ENCODE data around the gene MTERF4. TPM values are rescaled to one million over a fixed set of nuclear protein-coding genes. Genes with fewer than 3 reads are reported as not detected.

Gene MTERF4
- total RNA-seq, 2 experiments from 2014 or later, result 41.5 to 45.4 TPM

- no peak overlapping the region for H3K27ac Mint-ChIP-seq
- no peak overlapping the region for H3K4me3 Mint-ChIP-seq
- H3K36me3 Mint-ChIP-seq (ENCODE audit: low read depth), result no peaks in the 10 kb centered on the region
- DNase-seq, result no peak
- H3K4me1 Mint-ChIP-seq, result no peaks in the 10 kb centered on the region
- H3K27me3 Mint-ChIP-seq, result no peaks in the 10 kb centered on the region
- ChIA-PET POLR2A (no interaction called here), CTCF (interaction anchor here (1.1 kb wide), 1 partner anchor 14 kb away, joined by 4 read pairs; no protein-coding TSS in a partner anchor)
- H3K9me3 Mint-ChIP-seq, result no peaks in the 10 kb centered on the region
Observed at GRCh38 chr2:241064802-241065354, 37.2 kb downstream of the MTERF4 start.

DNA sequence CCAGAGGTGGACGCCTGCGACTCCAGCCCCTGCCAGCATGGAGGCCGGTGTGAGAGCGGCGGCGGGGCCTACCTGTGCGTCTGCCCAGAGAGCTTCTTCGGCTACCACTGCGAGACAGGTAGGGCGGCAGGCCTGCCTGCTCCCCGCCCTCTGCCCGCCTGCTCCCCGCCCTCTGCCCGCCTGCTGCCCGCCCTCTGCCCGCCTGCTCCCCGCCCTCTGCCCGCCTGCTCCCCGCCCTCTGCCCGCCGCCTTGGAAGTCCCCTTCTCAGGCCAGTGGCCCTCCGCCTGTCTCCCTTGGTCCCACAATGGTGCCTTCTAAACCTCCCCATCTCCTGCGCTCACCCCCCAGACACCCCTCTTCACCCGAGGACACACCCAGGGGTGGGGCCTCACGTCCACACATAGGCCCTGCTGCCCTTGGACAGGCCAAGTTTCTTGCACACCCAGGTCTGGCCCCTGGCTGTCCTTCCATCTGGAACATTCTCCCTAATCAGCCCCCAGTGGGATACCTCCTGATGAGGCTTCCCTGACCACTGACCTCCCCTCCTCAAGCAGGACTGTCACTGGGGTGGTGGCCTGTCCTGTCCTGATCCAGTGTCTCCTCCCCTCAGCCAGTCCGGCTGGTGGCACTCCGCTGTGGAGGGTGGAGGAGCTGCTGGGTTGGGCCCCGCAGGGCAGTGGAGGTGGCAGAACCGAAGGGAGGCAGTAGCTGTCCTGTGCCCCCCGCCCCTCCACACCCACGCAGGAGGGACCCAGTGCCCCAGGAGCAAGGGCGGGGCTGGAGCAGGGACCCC lies 37.9 kb downstream of the MTERF4 start:
- DNase-seq, result peak; percentile 36
- H3K4me1 Mint-ChIP-seq, result no peaks in the 10 kb centered on the region
- ChIA-PET CTCF (interaction anchor here (1.1 kb wide), 1 partner anchor 14 kb away, joined by 4 read pairs; no protein-coding TSS in a partner anchor), POLR2A (no interaction called here)
- H3K27ac Mint-ChIP-seq, result no peak overlapping the region
- no peaks in the 10 kb centered on the region for H3K9me3 Mint-ChIP-seq
- no peaks in the 10 kb centered on the region for H3K27me3 Mint-ChIP-seq
- H3K4me3 Mint-ChIP-seq, result no peak overlapping the region
- no peaks in the 10 kb centered on the region for H3K36me3 Mint-ChIP-seq (ENCODE audit: low read depth)

DNA sequence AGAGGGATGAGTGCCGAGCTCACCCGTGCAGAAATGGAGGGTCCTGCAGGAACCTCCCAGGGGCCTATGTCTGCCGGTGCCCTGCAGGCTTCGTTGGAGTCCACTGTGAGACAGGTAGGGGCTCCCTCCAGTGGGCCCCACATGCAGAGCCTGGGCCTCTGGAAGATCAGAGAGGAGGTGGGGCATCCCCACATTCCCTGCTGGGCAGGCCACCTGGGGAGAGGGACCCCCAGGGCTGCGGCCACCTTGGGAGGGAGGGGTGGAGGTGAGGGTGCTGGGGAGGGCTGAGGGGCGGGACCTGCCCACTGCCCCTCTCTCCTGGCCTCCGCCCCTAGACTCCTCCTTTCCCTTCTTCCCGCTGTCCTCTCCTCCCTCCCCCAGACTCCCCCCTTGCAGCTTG lies 38.5 kb downstream of the MTERF4 start:
- H3K27me3 Mint-ChIP-seq, result no peaks in the 10 kb centered on the region
- no peaks in the 10 kb centered on the region for H3K4me1 Mint-ChIP-seq
- H3K27ac Mint-ChIP-seq, result no peak overlapping the region
- no peak overlapping the region for H3K4me3 Mint-ChIP-seq
- peak; percentile 15 for DNase-seq
- ChIA-PET POLR2A (no interaction called here), CTCF (no interaction called here)
- H3K9me3 Mint-ChIP-seq, result no peaks in the 10 kb centered on the region
- no peaks in the 10 kb centered on the region for H3K36me3 Mint-ChIP-seq (ENCODE audit: low read depth)

GRCh38 chr2:241063093-241063551 lies 39.0 kb downstream of the MTERF4 start:
- DNase-seq, result peak; percentile 14
- POLR2A ChIA-PET, result no interaction called here
- no peak overlapping the region for H3K4me3 Mint-ChIP-seq

DNA sequence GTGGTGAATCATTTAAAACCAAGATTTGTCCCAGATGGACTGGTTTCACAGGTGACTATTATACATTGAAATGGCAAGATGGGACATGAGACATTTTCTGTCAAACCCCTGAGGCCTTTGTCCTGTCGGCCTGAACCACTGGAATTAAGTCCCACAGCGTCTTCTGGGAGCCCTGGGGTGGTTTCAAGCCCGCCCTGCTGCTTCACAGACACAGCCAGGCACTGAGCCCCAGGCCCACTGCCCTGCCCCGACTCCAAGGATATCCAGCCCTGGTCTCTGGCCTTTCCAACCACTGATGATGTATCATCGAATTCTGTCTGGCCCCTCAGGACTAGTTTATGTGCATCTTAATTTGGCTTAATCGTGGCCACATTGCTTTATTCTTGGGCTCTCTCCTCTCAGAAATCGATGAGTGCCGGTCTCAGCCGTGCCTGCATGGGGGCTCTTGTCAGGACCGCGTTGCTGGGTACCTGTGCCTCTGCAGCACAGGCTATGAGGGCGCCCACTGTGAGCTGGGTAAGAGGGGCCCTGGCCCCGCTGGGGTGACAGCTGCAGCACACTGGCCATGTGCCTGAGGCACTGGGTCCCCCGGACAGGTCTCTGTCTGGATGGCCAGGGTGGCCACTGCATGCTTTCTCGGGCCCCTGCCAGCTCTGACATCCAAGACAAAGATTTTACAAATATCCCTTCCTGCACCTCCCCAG lies 39.5 kb downstream of the MTERF4 start:
- DNase-seq, result peak; percentile 13
- no peak overlapping the region for H3K27ac Mint-ChIP-seq
- no peaks in the 10 kb centered on the region for H3K36me3 Mint-ChIP-seq (ENCODE audit: low read depth)
- ChIA-PET POLR2A (interaction anchor here (0.7 kb wide), 1 partner anchor 101 kb away, joined by 3 read pairs; no protein-coding TSS in a partner anchor), CTCF (no interaction called here)
- H3K27me3 Mint-ChIP-seq, result no peaks in the 10 kb centered on the region
- no peaks in the 10 kb centered on the region for H3K4me1 Mint-ChIP-seq
- H3K4me3 Mint-ChIP-seq, result no peak overlapping the region
- no peaks in the 10 kb centered on the region for H3K9me3 Mint-ChIP-seq

More at GRCh38 chr2:241063093-241063551, 39.0 kb downstream of the MTERF4 start:
- Mint-ChIP-seq H3K4me1 (no peaks in the 10 kb centered on the region), H3K27ac (no peak overlapping the region), H3K27me3 (no peaks in the 10 kb centered on the region), H3K9me3 (no peaks in the 10 kb centered on the region), H3K36me3 (ENCODE audit: low read depth) (no peaks in the 10 kb centered on the region)
- CTCF ChIA-PET, result no interaction called here

DNA sequence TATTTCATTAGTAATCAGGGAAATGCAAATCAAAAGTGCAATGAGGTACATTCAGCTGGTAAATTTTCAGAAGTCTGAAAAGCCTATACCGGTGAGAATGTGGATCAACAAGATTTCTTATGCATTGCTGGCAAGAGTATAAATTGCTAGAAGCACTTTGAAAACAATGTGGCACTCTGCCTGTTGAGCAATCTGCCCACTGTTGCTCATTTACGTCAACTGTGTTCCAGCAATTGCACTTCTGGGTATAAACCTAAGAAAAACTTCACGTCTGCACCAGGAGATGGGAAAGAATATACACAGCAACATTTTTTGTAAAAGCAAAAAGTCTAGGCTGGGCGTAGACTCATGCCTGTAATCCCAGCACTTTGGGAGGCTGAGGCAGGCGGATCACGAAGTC lies 40.8 kb downstream of the MTERF4 start:
- Mint-ChIP-seq H3K36me3 (ENCODE audit: low read depth) (no peaks in the 10 kb centered on the region), H3K27ac (no peak overlapping the region), H3K9me3 (no peaks in the 10 kb centered on the region), H3K27me3 (no peaks in the 10 kb centered on the region), H3K4me3 (no peak overlapping the region), H3K4me1 (no peaks in the 10 kb centered on the region)
- no peak for DNase-seq
- ChIA-PET CTCF (no interaction called here), POLR2A (no interaction called here)

DNA sequence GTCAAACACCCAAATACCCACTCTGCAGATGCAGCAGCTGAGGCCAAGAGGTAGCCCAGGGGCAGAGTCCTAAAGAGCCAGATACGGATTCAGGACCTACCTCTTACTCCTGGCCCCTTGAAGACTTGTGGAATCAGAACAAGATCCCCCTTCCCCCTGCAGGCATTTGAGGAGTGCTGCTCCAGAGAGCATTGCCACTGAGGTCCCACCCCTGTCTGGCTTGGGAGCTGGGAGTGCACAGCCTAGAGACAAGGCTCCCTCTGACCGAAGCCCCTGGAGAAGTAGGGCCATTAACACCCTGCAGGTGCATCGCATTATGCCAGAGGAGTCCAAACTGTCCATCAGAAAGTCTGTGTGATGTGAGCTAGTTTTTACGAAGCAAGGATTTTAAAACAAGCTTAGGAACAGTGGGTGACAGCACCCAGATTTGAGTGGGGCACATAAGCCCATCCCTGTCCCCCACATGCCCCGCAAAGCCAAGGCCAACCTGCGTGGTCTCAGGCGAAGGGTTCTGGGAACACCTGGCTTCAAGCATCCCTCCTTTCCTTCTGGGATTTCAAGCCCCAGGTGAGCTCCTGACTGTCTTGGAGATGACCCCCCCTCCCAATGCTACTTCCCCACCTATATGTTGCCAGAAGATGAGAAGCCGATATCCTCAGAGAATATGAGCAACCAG lies 48.4 kb downstream of the MTERF4 start:
- Mint-ChIP-seq H3K27me3 (no peaks in the 10 kb centered on the region), H3K27ac (no peak overlapping the region), H3K36me3 (ENCODE audit: low read depth) (peaks cover 7% of the 10 kb centered on the region), H3K4me1 (no peaks in the 10 kb centered on the region), H3K4me3 (no peak overlapping the region), H3K9me3 (no peaks in the 10 kb centered on the region)
- ChIA-PET POLR2A (no interaction called here), CTCF (no interaction called here)
- peak; percentile 11 for DNase-seq

DNA sequence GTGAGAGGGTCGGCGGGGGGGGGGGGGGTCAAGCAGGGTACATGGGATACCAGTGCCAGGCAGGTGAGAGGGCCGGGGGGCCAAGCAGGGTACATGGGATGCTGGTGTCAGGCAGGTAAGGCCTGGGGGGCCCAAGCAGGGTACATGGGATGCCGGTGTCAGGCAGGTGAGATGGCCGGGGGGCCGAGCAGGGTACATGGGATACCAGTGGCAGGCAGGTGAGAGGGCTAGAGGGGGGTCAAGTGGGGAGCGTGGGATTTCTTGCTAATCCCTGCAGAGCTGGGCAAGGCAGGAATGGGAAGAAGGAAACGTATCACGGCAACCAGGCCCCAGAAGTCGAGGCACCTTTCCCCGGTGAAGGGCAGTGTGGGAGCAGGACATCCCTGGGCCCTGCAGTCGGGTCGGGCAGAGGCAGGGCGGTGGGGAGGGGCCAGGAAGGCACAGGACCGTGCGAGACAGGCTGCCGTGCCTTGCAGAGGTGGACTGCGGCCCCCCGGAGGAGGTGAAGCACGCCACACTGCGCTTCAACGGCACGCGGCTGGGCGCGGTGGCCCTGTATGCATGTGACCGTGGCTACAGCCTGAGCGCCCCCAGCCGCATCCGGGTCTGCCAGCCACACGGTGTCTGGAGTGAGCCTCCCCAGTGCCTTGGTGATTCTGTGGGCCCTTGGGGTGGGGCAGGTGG lies 49.3 kb downstream of the MTERF4 start:
- Mint-ChIP-seq H3K36me3 (ENCODE audit: low read depth) (peaks cover 7% of the 10 kb centered on the region), H3K9me3 (no peaks in the 10 kb centered on the region), H3K4me3 (no peak overlapping the region), H3K27me3 (no peaks in the 10 kb centered on the region), H3K4me1 (no peaks in the 10 kb centered on the region), H3K27ac (no peak overlapping the region)
- peak; percentile 13 for DNase-seq
- POLR2A ChIA-PET, result no interaction called here
- CTCF ChIA-PET, result no interaction called here

GRCh38 chr2:241051578-241052487 lies 50.3 kb downstream of the MTERF4 start:
- Mint-ChIP-seq H3K4me1 (no peaks in the 10 kb centered on the region), H3K4me3 (no peak overlapping the region), H3K9me3 (no peaks in the 10 kb centered on the region), H3K36me3 (ENCODE audit: low read depth) (peaks cover 7% of the 10 kb centered on the region), H3K27me3 (no peaks in the 10 kb centered on the region), H3K27ac (no peak overlapping the region)
- POLR2A ChIA-PET, result interaction anchor here (1.3 kb wide), 1 partner anchor 12 kb away, joined by 3 read pairs; no protein-coding TSS in a partner anchor
- CTCF ChIA-PET, result no interaction called here
- DNase-seq, result no peak

DNA sequence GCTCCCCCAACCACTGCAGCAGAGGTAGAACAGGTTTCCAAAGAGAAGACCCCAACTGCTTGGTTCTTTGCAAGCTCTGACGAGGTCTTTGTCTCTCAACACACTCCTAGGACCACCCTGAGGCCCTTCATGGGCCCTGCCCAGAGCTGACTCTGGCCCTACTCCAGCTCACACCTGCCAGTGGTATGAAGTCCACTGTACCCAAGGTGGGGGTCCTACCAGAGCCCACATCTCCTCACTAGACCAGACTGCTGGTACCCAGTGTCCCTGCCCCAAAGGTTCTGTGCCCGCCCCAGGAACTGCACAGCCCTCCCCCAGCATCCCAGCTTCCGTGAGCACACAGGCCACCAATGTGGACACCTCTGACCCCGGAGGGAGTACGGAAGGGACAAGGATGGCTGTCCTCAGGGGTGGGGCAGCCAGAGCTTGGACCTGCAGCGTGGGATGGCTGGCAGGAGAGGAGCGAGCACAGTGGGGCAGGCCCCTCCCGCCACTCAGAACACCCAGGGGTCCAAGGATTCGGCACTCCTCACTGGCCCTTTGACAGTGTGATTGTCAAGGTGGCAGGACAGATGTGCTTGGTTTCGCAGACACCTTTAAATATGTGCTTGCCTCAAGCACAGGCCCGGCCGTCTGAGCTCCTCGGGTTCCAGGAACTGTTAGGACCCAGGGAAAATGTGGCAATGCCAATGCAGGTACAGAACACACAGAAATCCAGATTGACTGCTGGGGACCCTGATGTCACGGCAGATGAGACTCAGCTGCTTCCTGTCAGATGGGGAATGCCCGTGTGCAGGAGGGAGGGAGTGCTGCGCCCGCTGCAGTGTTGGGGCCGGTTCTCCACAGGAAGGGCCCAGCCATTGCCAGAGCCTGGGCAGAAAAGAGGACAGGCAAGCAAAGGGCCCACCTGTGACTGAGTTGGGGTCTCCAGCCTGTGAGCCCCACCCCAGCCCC lies 51.2 kb downstream of the MTERF4 start:
- Mint-ChIP-seq H3K4me3 (no peak overlapping the region), H3K27ac (no peak overlapping the region), H3K9me3 (no peaks in the 10 kb centered on the region), H3K27me3 (no peaks in the 10 kb centered on the region), H3K4me1 (no peaks in the 10 kb centered on the region), H3K36me3 (ENCODE audit: low read depth) (peaks cover 7% of the 10 kb centered on the region)
- POLR2A ChIA-PET, result interaction anchor here (1.3 kb wide), 1 partner anchor 11 kb away, joined by 3 read pairs; no protein-coding TSS in a partner anchor
- peak; percentile 10 for DNase-seq
- CTCF ChIA-PET, result no interaction called here
